ENCODE data around the gene VAV2.

The VAV2 gene

DNA sequence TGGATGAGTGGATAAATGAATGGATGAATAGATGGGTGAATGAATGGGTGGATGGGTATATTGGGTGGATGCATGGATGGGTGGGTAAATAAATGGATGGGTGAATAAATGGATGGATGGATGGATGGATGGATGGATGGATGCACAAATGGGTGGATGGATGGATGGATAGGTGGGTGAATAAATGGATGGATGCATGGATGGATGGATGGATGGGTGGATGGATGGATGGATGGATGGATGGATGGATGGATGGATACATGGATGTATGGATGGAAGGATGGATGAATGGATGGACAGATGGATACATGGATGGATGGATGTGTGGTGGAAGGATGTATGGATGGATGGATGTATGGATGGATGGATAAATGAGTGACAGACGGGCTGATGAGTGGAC is 140.4 kb downstream of the VAV2 start:
- no peak for DNase-seq (ENCODE audit: low spot score)

- DNase-seq (ENCODE audit: low spot score): no peak
These were observed 141.2 kb downstream of the VAV2 start for GRCh38 chr9:133850937-133851336.

DNA sequence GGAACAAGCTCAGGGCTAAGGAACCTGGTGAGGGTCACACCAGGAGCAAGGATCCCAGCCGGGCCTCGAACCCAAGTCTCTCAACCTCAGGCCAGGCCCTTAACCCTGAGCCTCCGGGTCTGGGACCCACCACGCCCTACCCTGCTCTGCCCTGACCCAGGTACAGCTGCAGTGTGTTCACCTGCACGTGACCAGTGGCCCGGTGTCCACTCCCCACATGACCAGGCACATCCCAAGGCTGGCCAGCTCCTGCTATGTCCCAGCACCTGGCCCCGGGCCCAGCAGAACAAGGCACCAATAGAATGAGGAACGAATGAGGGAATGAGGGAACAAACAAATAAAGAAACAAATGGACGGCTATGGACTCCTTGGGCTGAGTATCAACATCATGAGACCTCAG is 142.0 kb downstream of the VAV2 start:
- DNase-seq (ENCODE audit: low spot score): no peak

DNA sequence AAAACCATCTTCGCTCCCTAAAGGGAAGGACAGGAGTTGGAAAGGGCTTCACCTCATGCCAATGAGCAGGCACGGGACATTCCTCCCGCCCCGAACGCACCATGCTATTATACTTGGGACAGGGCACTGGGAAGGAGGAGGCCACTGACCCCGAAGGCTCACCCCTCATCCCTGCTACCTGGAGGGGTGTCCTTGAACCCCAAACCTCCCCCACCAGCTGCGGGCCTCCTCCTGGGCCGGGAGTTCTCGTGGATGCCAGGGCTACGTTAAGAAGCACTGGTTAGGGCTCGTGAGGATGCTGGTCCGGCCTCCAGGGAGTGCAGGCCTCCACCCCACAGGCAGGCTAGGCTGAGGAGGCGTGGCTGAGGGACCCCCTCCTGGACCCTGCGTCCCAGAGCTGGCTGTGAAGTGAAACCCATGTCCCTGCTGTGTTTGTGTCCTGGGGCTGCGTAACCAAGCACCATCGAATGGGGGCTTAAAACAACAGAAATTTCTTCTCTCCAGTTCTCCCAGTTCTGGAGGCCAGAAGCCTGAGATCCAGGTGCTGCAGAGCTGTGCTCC is 142.9 kb downstream of the VAV2 start:
- no peak for DNase-seq (ENCODE audit: low spot score)

DNA sequence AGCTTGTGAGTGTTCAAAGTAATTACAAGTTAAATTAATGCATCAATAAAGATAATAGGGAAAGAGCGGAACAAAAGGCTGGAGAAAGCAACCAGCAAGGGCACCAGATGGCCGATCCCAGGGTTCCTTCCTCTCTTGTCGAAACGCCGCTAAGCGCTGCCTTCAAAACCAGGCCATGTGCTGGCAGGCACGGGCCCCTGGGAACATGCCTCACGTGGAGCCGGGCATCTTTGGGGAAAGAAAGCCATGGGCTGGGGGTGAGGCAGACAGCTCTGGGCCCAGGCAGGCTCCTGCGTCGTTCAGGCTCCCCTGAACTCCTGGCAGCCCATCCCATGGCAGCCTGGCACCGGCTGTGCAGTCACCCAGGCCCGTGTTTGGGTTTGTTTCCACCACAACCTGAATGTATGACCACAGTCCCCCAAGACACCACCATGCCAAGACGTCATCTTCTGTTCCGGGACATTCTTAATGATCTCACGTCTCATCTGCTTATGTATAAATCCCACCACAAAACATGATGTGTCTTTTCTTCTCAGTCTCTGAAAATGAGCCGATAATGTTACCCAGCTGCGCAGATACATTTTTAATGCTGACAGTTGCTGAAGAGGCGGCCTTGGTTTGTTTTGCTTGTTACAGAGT is 143.5 kb downstream of the VAV2 start:
- DNase-seq (ENCODE audit: low spot score): no peak

- no peak for DNase-seq (ENCODE audit: low spot score)
These were observed 145.5 kb downstream of the VAV2 start for GRCh38 chr9:133846483-133847090.

GRCh38 chr9:133845440-133845839 is 146.7 kb downstream of the VAV2 start:
- peak; percentile 92 for DNase-seq (ENCODE audit: low spot score)

- no peak for DNase-seq (ENCODE audit: low spot score)
These were observed 147.2 kb downstream of the VAV2 start for GRCh38 chr9:133844881-133845410.

DNA sequence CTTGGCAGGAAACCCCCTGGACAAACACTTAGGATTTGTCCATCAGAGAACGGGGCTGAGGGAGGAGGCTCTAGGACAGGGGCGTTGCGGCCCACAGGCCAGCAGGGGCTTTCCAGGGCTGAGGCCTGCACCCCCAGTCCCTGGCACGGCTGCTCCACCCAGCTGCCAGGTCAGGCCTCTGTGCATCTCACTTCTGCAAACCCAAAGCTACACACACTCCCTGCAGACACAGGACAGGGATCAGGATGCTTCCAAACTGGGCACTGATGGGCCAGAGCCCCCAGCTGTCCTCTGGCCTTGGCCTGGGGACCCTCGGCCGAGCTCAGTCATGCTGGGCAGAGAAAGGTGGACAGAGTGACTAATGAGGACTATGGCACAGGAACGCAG is 147.7 kb downstream of the VAV2 start:
- no peak for DNase-seq (ENCODE audit: low spot score)

DNA sequence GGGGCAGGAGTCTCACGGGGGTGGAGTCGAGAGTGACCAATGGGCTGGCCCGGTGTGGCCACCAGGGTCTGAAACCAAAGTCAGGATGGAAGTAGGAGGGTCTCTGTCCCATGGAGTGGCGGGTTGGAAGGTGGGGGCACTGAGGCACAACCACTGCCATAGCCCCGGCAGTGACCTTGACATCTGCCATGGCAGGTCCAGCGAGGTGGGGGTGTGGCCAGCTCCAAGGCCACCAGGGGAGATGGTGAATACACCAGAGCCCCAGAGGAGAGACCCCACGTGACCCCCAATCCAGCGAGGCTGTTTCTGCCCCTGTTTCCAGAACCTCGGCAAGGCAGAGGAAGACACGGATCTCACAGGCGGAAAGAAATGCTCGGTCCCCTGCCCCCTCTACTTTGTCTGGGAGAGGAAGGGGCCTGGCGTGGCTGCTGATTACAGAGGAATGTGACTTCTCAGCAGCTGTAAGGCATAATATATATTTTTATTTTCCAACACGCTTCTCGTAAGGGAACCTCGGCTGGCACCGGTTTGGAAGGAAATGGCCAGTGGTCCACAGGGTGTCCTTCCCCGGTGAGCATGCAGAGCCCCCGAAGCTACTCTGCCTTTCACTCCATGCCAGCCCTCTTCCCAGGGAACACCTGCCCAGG is 148.2 kb downstream of the VAV2 start:
- DNase-seq (ENCODE audit: low spot score): no peak

- no peak for DNase-seq (ENCODE audit: low spot score)
These were observed 148.9 kb downstream of the VAV2 start for GRCh38 chr9:133843250-133843649.

- DNase-seq (ENCODE audit: low spot score): no peak
These were observed 149.3 kb downstream of the VAV2 start for GRCh38 chr9:133842721-133843227.

DNA sequence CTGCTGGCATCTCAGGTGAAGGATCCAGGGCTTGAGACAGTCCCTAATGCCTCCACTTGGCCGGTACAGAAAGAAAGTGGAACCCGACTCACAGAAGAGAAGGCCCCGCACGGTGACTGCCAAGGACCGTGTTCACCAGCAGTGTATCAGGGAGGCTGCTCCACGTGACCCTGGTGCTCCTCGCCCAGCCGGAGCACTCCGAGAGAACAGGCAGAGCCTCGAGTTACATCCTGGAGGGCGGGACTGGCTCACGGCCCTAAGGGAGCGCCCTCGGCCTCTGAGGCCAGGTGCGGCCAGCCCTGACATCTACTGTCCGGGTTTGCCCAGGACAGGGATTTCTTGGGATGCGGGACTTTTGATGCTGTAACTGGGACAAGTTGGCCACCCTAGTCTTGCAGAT is 149.9 kb downstream of the VAV2 start:
- DNase-seq (ENCODE audit: low spot score): no peak

GRCh38 chr9:133841167-133841812 is 150.8 kb downstream of the VAV2 start:
- DNase-seq (ENCODE audit: low spot score): no peak

DNA sequence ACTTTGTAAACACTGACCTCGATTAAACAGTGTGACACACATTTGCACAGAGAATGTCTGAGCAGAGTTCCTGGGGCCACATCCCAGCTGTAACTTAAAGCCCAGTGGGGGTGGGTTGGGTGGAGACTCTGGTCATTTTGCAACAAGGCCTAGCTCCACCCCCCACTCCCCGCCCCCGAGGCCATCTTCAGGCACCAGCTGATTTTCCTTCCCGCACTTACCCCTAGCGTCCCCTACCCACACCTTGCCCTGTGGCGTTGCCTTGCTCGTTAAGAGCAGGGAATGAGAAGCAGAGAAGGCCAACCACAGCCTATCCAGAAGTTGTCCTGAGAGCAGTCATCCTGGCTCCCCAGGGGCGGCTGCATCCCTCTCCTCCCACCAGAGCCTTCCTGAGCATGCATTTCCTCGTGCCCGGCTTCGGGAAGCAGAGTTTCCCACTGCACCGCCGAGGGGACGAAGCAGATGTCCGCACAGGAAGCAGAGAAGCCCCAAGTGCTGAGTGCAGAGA is 152.2 kb downstream of the VAV2 start:
- peak; percentile 81 for DNase-seq (ENCODE audit: low spot score)

- no peak for DNase-seq (ENCODE audit: low spot score)
These were observed 153.1 kb downstream of the VAV2 start for GRCh38 chr9:133838859-133839507.

- no peak for DNase-seq (ENCODE audit: low spot score)
These were observed 154.2 kb downstream of the VAV2 start for GRCh38 chr9:133837627-133838597.

GRCh38 chr9:133836818-133837217 is 155.3 kb downstream of the VAV2 start:
- DNase-seq (ENCODE audit: low spot score): no peak

- DNase-seq (ENCODE audit: low spot score): no peak
These were observed 155.9 kb downstream of the VAV2 start for GRCh38 chr9:133836001-133836758.

All from hepatic stellate cell (primary cell).